ENCODE data around the gene TGM4. TPM values are rescaled to one million over a fixed set of nuclear protein-coding genes. Genes with fewer than 3 reads are reported as not detected.

Gene TGM4
- total and polyA plus RNA-seq, 9 of the 15 experiments (the other 6 are each of a cell fraction or from before 2014, with no cell fraction given), result not detected

DNA sequence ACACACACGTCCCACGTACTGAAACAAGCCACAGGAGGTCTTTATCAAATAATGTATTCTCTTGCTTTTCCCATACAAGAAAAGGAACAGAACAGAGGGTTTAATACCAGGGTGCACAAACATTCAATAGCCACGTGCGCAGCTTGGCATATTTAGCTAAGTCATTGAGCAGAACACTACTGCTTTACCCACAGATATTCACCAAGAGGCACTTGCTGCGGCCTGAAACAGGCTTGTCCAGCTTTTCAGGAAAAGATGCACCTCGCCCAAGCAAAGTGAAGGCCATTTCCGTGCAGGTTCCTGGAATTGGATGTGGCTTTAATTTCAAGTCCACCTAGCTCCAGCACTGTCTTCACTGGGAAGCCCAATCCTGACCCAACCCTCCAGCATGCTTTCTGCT is 84.0 kb downstream of the TGM4 start:
- no peaks in the 10 kb centered on the region for H3K27me3 ChIP-seq (ENCODE audit: control insufficient read depth in 2 of 2, insufficient read depth in 2 of 2, low read length in 2 of 2)
- no TSS peak for BruUV-seq (replicated peaks)
- ATAC-seq (no peak), FAIRE-seq (no peak), DNase-seq (ENCODE audit: extremely low read depth in 1 of 4, low spot score in 3 of 4) (no peak)
- no peaks in the 10 kb centered on the region; a peak in 1 of 5 replicates for H3K4me1 ChIP-seq (replicated peaks in 1 of 2; ENCODE audit: control insufficient read depth in 2 of 2, insufficient read depth in 2 of 2, low read length in 2 of 2)
- H3K27ac ChIP-seq (ENCODE audit: extremely low read depth, low read depth, low read length), result no peak overlapping the region
- in situ Hi-C loops (cut with MboI), result no loop called here
- H3K4me3 ChIP-seq, result no peak overlapping the region
- H3K9me1 ChIP-seq (ENCODE audit: control insufficient read depth, insufficient read depth, low read length), result no peaks in the 10 kb centered on the region
- H2AFZ ChIP-seq (ENCODE audit: low read depth, low read length), result no peak overlapping the region
- peaks cover 25% of the 10 kb centered on the region; the same call in 1 of the 2 replicates for H4K20me1 ChIP-seq (replicated peaks; ENCODE audit: control insufficient read depth, insufficient read depth, low read length)
- no peaks in the 10 kb centered on the region for H3K9me3 ChIP-seq (replicated peaks; ENCODE audit: control insufficient read depth, insufficient read depth, low read depth, low read length)
- H3K79me2 ChIP-seq (ENCODE audit: control insufficient read depth, insufficient read depth, low read length), result peaks cover 31% of the 10 kb centered on the region
- TF ChIP-seq ZNF696 (CRISPR knock-in tag; conservative IDR thresholded peaks at IDR 0.05) (no peak), FOXK2 (conservative IDR thresholded peaks at IDR 0.05 in 1 of 2, IDR thresholded peaks at IDR 0.05 in 1 of 2; ENCODE audit: low read depth in 2 of 2) (no peak), MTA1 (IDR thresholded peaks at IDR 0.05; ENCODE audit: borderline replicate concordance) (no peak), SRSF3 (IDR thresholded peaks at IDR 0.05; ENCODE audit: insufficient read depth, low read length) (no peak), TCF3 (CRISPR knock-in tag; IDR thresholded peaks at IDR 0.05) (no peak), FOXP1 (CRISPR knock-in tag; IDR thresholded peaks at IDR 0.05) (no peak), CBFA2T2 (conservative IDR thresholded peaks at IDR 0.05) (no peak), HMG20A (CRISPR knock-in tag; conservative IDR thresholded peaks at IDR 0.05) (no peak), SMARCA4 (IDR thresholded peaks at IDR 0.05) (no peak), HDAC6 (IDR thresholded peaks at IDR 0.05; ENCODE audit: low read depth, low read length) (no peak)
- TF ChIP-seq, protein P1, sequence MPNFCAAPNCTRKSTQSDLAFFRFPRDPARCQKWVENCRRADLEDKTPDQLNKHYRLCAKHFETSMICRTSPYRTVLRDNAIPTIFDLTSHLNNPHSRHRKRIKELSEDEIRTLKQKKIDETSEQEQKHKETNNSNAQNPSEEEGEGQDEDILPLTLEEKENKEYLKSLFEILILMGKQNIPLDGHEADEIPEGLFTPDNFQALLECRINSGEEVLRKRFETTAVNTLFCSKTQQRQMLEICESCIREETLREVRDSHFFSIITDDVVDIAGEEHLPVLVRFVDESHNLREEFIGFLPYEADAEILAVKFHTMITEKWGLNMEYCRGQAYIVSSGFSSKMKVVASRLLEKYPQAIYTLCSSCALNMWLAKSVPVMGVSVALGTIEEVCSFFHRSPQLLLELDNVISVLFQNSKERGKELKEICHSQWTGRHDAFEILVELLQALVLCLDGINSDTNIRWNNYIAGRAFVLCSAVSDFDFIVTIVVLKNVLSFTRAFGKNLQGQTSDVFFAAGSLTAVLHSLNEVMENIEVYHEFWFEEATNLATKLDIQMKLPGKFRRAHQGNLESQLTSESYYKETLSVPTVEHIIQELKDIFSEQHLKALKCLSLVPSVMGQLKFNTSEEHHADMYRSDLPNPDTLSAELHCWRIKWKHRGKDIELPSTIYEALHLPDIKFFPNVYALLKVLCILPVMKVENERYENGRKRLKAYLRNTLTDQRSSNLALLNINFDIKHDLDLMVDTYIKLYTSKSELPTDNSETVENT (CRISPR knock-in tag; IDR thresholded peaks at IDR 0.05), result no peak
- TF ChIP-seq, protein P2, sequence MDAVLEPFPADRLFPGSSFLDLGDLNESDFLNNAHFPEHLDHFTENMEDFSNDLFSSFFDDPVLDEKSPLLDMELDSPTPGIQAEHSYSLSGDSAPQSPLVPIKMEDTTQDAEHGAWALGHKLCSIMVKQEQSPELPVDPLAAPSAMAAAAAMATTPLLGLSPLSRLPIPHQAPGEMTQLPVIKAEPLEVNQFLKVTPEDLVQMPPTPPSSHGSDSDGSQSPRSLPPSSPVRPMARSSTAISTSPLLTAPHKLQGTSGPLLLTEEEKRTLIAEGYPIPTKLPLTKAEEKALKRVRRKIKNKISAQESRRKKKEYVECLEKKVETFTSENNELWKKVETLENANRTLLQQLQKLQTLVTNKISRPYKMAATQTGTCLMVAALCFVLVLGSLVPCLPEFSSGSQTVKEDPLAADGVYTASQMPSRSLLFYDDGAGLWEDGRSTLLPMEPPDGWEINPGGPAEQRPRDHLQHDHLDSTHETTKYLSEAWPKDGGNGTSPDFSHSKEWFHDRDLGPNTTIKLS (IDR thresholded peaks at IDR 0.05; ENCODE audit: borderline replicate concordance, low read depth), result no peak
- TF ChIP-seq, protein P3, sequence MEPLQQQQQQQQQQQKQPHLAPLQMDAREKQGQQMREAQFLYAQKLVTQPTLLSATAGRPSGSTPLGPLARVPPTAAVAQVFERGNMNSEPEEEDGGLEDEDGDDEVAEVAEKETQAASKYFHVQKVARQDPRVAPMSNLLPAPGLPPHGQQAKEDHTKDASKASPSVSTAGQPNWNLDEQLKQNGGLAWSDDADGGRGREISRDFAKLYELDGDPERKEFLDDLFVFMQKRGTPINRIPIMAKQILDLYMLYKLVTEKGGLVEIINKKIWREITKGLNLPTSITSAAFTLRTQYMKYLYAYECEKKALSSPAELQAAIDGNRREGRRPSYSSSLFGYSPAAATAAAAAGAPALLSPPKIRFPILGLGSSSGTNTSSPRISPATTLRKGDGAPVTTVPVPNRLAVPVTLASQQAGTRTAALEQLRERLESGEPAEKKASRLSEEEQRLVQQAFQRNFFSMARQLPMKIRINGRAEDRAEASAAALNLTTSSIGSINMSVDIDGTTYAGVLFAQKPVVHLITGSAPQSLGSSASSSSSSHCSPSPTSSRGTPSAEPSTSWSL (CRISPR knock-in tag; IDR thresholded peaks at IDR 0.05; ENCODE audit: borderline replicate concordance), result no peak
- TF ChIP-seq, protein P4, sequence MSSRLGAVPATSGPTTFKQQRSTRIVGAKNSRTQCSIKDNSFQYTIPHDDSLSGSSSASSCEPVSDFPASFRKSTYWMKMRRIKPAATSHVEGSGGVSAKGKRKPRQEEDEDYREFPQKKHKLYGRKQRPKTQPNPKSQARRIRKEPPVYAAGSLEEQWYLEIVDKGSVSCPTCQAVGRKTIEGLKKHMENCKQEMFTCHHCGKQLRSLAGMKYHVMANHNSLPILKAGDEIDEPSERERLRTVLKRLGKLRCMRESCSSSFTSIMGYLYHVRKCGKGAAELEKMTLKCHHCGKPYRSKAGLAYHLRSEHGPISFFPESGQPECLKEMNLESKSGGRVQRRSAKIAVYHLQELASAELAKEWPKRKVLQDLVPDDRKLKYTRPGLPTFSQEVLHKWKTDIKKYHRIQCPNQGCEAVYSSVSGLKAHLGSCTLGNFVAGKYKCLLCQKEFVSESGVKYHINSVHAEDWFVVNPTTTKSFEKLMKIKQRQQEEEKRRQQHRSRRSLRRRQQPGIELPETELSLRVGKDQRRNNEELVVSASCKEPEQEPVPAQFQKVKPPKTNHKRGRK (tag; IDR thresholded peaks at IDR 0.05), result no peak
- H3K9ac ChIP-seq (ENCODE audit: insufficient read depth in 1 of 2, low read depth in 2 of 2, low read length in 2 of 2), result no peak overlapping the region
- H3K4me2 ChIP-seq (ENCODE audit: insufficient read depth, low read length), result no peak overlapping the region
- CTCF ChIA-PET (ENCODE audit: low intra/inter-chr PET ratio), result no interaction called here
- intact Hi-C loops (cut with micrococcal nuclease), result no loop called here
- POLR2A ChIA-PET, result interaction anchor here (0.5 to 1.0 kb wide), 4 partner anchors 10 to 1037 kb away, joined by 3 to 4 read pairs (median 3); no protein-coding TSS in a partner anchor
- WGBS (ENCODE audit: insufficient coverage, low coverage, missing lambda C conversion rate), result 80% methylated on average over 7 of the region's 7 CpGs
- peaks cover 44% of the 10 kb centered on the region for H3K36me3 ChIP-seq (ENCODE audit: control insufficient read depth, insufficient read depth, low read length)
